Measurements from ENCODE around the gene SH3BP2. TPM values are rescaled to one million over a fixed set of nuclear protein-coding genes. Genes with fewer than 3 reads are reported as not detected.

SH3BP2 gene
- total RNA-seq, 2 experiments from 2014 or later: 45.7 to 47.4 TPM

DNA sequence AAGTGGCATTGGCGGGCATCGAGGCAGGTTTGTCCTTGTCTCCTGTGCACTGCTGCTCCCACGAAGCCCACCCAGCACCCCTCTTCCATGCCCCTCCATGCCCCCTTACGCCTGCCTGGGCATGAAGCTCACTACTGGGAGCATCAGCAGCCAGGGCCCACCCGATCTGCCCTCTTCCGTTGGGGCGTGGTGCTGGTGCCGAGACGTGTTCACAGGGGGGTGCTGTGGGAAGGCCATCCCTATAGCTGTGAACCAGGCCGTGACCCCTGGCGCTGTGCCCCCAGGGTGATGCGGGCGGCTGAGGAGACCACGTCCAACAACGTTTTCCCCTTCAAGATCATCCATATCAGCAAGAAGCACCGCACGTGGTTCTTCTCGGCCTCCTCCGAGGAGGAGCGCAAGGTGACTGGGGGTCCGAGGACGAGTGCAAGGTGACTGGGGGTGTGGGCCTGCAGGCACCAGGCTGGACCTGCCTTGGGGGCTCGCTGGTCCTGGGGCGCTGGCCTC lies 31.5 kb downstream of the SH3BP2 start:
- DNase-seq: no peak
- CTCF ChIA-PET: no interaction called here
- H3K4me1 Mint-ChIP-seq (ENCODE audit: low read depth): peaks cover 4% of the 10 kb centered on the region
- H3K36me3 Mint-ChIP-seq (ENCODE audit: low read depth): peaks cover 32% of the 10 kb centered on the region
- no peak overlapping the region for H3K27ac Mint-ChIP-seq
- H3K27me3 Mint-ChIP-seq (ENCODE audit: low read depth): no peaks in the 10 kb centered on the region
- no peaks in the 10 kb centered on the region for H3K9me3 Mint-ChIP-seq
- H3K4me3 Mint-ChIP-seq: no peak overlapping the region
- intact Hi-C loops (cut with micrococcal nuclease): no loop called here

DNA sequence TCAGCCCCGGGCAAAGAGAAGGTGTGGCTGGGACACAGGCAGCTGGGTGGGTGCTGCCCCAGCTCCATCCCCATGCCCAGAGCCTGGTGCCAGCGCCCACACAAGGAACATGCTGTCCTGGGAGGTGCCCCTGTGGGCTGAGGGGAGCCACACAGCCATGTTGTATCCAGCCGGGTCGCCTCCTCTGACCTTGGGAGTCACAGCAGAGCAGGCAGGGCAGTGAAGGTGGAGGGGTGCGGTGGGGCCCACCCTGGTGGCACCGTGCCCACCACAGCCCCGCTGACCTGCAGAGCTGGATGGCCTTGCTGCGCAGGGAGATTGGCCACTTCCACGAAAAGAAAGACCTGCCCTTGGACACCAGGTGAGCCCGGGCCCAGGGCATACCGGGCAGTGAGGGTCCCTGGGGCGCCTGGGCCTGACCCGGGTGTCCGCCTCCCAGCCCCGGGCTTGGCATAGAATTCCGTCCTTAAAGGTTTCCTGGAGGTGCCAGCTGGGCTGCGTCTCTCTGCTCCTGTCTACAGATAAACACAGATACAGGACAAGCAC lies 32.0 kb downstream of the SH3BP2 start:
- Mint-ChIP-seq H3K9me3 (no peaks in the 10 kb centered on the region), H3K4me1 (ENCODE audit: low read depth) (no peaks in the 10 kb centered on the region), H3K4me3 (no peak overlapping the region), H3K27me3 (ENCODE audit: low read depth) (no peaks in the 10 kb centered on the region), H3K27ac (no peak overlapping the region), H3K36me3 (ENCODE audit: low read depth) (peaks cover 32% of the 10 kb centered on the region)
- no peak for DNase-seq
- CTCF ChIA-PET: no interaction called here
- intact Hi-C loops (cut with micrococcal nuclease): no loop called here

DNA sequence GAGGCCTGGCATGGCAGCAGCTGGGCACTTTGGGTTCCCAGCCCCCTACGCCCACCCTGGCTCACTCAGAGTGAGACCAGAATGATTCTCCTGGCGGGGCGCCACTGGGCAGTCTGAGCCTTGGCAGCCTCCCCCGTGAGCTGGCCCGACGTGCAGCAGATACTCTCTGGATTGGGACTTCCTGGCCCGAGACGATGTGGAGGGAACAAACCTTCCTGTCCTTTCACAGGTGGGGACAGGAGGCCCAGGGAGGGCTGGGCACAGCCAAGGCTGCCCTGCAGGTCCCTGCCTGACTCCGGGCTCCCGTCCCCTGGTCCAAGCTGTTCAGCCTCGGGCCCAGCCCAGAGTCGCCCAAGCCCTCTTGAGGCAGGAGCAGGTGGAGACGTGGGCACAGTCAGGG lies 32.9 kb downstream of the SH3BP2 start:
- H3K4me3 Mint-ChIP-seq: no peak overlapping the region
- H3K27ac Mint-ChIP-seq: no peak overlapping the region
- H3K9me3 Mint-ChIP-seq: no peaks in the 10 kb centered on the region
- intact Hi-C loops (cut with micrococcal nuclease): no loop called here
- peaks cover 32% of the 10 kb centered on the region for H3K36me3 Mint-ChIP-seq (ENCODE audit: low read depth)
- DNase-seq: no peak
- H3K27me3 Mint-ChIP-seq (ENCODE audit: low read depth): no peaks in the 10 kb centered on the region
- no peaks in the 10 kb centered on the region for H3K4me1 Mint-ChIP-seq (ENCODE audit: low read depth)
- CTCF ChIA-PET: no interaction called here

DNA sequence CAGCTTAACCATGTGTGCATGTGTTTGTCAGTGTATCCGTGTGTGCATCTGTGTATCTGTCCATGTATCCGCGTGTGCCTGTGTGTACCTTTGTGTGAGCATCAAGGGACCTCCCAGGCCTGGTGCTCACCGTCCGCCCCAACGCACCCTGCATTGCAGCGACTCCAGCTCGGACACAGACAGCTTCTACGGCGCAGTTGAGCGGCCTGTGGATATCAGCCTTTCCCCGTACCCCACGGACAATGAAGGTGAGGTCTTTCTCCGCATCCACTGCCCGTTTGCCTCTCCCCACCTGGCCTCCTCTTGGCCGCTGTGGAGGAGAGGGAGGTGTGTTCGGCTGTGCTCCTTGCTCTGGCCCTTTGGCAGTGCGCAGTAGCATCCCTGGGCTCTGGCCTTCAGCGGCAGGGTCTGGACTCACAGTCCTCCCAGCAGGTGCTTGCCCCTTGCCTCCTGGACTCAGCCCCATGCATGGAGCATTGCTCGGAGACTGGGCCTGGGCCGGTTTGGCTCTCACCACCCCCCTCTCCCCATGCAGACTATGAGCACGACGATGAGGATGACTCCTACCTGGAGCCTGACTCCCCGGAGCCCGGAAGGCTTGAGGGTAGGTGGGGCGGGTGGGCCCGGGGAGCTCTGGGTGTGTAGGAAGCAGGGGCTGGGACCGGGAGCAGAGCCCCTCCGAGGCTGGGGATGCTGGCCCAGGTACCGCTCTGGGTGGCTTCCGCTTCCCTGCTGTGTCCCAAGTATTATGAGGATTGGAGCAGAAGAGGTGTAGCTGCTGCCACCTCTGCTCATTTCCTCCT lies 34.4 kb downstream of the SH3BP2 start:
- H3K9me3 Mint-ChIP-seq: no peaks in the 10 kb centered on the region
- no peak for DNase-seq
- H3K27me3 Mint-ChIP-seq (ENCODE audit: low read depth): no peaks in the 10 kb centered on the region
- no peak overlapping the region for H3K27ac Mint-ChIP-seq
- no peaks in the 10 kb centered on the region for H3K4me1 Mint-ChIP-seq (ENCODE audit: low read depth)
- intact Hi-C loops (cut with micrococcal nuclease): no loop called here
- peaks cover 35% of the 10 kb centered on the region for H3K36me3 Mint-ChIP-seq (ENCODE audit: low read depth)
- no peak overlapping the region for H3K4me3 Mint-ChIP-seq
- CTCF ChIA-PET: no interaction called here

DNA sequence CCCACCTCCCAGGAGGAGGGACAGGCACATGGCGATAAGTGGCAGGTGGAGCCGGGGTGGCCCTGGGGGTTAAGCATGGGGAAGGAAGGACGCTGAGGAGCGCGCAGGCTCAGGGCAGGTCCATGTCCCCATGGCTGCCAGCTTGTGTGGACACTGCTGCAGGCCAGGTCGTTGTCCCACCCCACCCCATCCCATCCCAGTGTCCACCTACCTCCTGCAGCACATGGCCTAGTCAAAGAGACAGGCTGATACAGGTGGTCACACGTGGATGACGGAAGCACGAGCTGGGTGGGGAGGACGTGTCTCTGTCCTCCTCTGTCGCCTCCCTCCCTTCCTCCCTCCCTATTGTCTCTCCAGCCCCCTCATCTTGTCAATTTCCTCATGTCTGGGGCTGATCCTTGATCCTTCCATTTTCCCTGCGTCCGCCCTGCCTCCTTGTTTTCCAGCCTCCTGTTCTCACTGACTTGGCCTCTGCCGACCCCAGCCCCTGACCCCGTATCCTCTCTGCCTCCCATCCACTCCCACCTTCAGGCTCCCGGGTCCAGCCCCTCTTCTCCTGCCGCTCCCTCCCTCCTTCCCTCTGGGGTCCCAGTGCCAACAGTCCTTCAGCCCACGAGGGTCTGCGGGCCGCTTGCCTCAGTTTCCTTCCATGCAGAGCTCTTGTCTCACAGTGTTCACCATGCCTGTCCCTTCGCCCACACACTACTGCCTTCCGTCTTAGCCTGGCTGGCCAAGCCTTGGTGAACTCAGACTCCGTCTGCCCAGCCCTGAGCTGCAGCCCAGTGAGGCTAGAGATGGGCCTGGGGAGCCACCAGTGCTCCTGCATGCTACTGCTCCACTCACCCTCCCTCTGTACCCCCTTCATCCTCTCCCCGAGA lies 35.2 kb downstream of the SH3BP2 start:
- no peak for DNase-seq
- Mint-ChIP-seq H3K27ac (peak overlapping the region; percentile 8), H3K4me1 (ENCODE audit: low read depth) (no peaks in the 10 kb centered on the region), H3K4me3 (no peak overlapping the region), H3K36me3 (ENCODE audit: low read depth) (peaks cover 33% of the 10 kb centered on the region), H3K27me3 (ENCODE audit: low read depth) (no peaks in the 10 kb centered on the region), H3K9me3 (no peaks in the 10 kb centered on the region)
- intact Hi-C loops (cut with micrococcal nuclease): no loop called here
- CTCF ChIA-PET: no interaction called here

DNA sequence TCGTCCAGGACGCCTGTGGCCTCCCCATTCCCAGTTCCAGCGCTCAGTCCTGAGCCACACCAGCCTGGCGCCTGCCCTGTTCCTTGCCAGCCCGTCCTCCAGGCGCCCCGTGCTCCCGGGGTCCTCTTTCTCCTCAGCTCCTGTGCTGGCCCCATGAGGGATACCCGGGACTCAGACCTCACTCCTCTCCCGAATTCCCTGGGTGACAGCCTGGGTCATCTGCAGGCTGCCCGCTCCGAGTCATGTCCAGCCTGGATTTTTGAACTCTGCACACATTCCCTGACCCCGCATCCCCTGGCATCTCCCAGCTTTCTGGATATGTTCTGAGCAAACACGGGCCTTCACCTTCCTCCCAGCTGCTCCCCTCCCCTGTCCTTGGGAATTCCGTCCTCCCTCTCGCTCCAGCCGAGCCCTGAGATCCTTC lies 35.9 kb downstream of the SH3BP2 start:
- no peak overlapping the region for H3K27ac Mint-ChIP-seq
- CTCF ChIA-PET: no interaction called here
- H3K4me1 Mint-ChIP-seq (ENCODE audit: low read depth): no peaks in the 10 kb centered on the region
- peaks cover 33% of the 10 kb centered on the region for H3K36me3 Mint-ChIP-seq (ENCODE audit: low read depth)
- no peak for DNase-seq
- no peaks in the 10 kb centered on the region for H3K27me3 Mint-ChIP-seq (ENCODE audit: low read depth)
- H3K4me3 Mint-ChIP-seq: no peak overlapping the region
- intact Hi-C loops (cut with micrococcal nuclease): no loop called here
- H3K9me3 Mint-ChIP-seq: no peaks in the 10 kb centered on the region

DNA sequence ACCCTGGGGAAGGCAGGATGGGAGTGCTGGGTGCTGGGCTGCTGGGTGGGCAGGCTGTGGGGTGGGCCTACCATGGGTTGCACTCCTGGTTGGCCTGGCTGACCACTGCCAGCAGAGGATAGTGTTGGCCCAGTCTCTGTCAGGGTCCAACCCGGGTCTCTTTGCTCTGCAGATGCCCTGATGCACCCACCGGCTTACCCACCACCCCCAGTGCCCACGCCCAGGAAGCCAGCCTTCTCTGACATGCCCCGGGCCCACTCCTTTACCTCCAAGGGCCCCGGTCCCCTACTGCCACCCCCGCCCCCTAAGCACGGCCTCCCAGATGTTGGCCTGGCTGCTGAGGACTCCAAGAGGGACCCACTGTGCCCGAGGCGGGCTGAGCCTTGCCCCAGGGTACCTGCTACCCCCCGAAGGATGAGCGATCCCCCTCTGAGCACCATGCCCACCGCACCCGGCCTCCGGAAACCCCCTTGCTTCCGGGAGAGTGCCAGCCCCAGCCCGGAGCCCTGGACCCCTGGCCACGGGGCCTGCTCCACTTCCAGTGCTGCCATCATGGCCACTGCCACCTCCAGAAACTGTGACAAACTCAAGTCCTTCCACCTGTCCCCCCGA lies 36.5 kb downstream of the SH3BP2 start:
- peaks cover 30% of the 10 kb centered on the region for H3K36me3 Mint-ChIP-seq (ENCODE audit: low read depth)
- H3K27ac Mint-ChIP-seq: no peak overlapping the region

DNA sequence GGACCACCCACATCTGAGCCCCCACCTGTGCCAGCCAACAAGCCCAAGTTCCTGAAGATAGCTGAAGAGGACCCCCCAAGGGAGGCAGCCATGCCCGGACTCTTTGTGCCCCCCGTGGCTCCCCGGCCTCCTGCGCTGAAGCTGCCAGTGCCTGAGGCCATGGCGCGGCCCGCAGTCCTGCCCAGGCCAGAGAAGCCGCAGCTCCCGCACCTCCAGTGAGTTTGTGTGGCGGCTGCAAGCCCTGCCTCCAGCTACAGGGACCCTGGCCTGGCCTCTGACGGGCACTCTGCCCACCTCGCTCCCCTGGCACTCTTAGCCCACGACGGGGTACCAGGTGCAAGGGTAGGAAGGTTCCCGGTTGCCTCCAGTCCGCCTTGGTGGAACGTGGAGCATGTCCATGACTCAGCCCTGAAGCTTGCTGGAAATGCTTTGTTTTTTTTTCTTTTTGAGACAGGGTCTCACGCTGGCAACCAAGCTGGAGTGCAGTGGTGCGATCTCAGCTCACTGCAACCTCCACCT lies 37.1 kb downstream of the SH3BP2 start:
- intact Hi-C loops (cut with micrococcal nuclease): no loop called here
- Mint-ChIP-seq H3K36me3 (ENCODE audit: low read depth) (peaks cover 26% of the 10 kb centered on the region), H3K4me3 (no peak overlapping the region), H3K9me3 (no peaks in the 10 kb centered on the region), H3K4me1 (ENCODE audit: low read depth) (peaks cover 8% of the 10 kb centered on the region), H3K27me3 (ENCODE audit: low read depth) (no peaks in the 10 kb centered on the region), H3K27ac (no peak overlapping the region)
- DNase-seq: no peak
- CTCF ChIA-PET: interaction anchor here (0.6 kb wide), 1 partner anchor 11 kb away, joined by 3 read pairs; no protein-coding TSS in a partner anchor

More for the DNA sequence above, 36.5 kb downstream of the SH3BP2 start:
- intact Hi-C loops (cut with micrococcal nuclease): no loop called here
- Mint-ChIP-seq H3K4me1 (ENCODE audit: low read depth) (peaks cover 2% of the 10 kb centered on the region), H3K4me3 (no peak overlapping the region), H3K9me3 (no peaks in the 10 kb centered on the region), H3K27me3 (ENCODE audit: low read depth) (no peaks in the 10 kb centered on the region)
- CTCF ChIA-PET: interaction anchor here (0.6 kb wide), 1 partner anchor 12 kb away, joined by 3 read pairs; no protein-coding TSS in a partner anchor
- DNase-seq: no peak

DNA sequence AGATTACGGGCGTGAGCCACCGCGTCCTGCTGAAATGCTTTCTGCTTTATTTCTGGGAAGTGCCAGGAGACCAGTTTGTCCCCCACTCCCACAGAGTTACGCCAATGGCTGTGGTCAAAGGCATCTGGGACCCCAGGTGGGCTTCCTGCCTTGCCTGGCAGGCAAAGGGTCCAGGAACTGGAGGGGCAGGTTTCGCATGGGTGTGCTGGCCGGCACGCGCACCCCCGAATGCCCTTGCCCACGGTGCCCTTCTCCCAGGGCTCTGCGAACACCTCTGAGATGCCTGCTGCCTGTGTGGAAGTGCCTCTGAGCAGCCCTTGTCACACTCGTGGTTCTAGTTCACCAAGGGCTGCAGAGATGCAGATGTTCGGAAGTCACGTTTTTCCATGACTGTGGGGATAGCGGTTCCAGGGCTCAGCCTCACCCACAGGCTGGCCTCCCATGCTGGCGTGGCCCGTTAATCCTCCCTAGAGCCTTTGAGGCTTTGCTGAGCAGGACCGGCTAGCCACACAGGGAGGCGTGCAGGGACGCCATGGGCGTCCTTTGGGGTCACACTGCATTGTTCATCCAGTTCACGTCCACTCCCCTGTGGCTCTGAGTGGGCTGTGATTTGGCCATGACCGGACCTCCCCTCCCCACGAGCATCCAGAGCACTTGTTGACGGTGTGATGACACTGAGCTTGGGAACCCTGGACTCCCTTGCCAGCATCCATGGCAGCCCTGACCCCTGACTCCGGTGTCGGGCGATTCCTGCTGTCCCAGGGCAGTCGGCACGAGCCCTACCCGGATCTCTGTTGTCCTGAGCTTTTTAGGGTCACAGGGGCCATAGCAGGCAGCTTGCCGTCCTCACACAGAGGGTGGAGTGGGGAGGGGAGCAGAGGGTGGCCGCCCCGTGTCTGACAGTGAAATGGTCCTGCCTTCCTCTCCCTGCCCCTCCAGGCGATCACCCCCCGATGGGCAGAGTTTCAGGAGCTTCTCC lies 38.0 kb downstream of the SH3BP2 start:
- H3K27me3 Mint-ChIP-seq (ENCODE audit: low read depth): no peaks in the 10 kb centered on the region
- H3K36me3 Mint-ChIP-seq (ENCODE audit: low read depth): peaks cover 20% of the 10 kb centered on the region
- no peak overlapping the region for H3K27ac Mint-ChIP-seq
- DNase-seq: no peak
- H3K9me3 Mint-ChIP-seq: no peaks in the 10 kb centered on the region
- CTCF ChIA-PET: interaction anchor here (0.7 kb wide), 1 partner anchor 66 kb away, joined by 3 read pairs; no protein-coding TSS in a partner anchor
- H3K4me3 Mint-ChIP-seq: no peak overlapping the region
- intact Hi-C loops (cut with micrococcal nuclease): no loop called here
- peaks cover 16% of the 10 kb centered on the region for H3K4me1 Mint-ChIP-seq (ENCODE audit: low read depth)

DNA sequence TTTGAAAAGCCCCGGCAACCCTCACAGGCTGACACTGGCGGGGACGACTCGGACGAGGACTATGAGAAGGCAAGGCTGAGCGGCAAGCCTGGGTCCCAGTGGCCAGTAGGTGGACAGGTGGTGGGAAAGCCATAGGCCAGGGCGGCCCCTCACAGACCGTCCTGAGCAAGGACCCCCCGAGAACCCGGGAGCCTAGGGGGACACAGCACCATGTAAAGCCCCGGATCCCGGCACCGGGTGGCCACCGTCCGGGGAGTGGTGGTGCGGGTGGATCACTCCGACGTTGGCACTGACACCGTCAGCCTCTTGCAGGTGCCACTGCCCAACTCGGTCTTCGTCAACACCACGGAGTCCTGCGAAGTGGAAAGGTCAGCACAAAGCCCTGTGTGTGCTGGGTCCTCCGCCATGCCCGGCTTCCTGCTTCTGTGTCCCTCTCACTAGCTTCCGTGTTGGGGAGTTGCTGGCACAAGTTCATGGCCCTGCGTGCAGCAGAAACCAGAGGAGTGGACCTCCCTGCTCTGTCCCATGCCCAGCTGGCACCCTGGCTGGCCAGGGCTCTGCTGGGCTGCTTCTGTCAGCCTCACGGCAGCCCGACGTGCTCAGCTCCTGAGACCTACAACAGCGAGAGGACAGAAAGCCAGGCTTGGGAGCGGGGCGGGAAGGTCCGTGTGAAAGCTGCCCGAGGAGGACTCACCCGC lies 38.9 kb downstream of the SH3BP2 start:
- Mint-ChIP-seq H3K36me3 (ENCODE audit: low read depth) (peaks cover 17% of the 10 kb centered on the region), H3K27ac (no peak overlapping the region), H3K4me1 (ENCODE audit: low read depth) (peaks cover 22% of the 10 kb centered on the region), H3K27me3 (ENCODE audit: low read depth) (no peaks in the 10 kb centered on the region), H3K4me3 (no peak overlapping the region), H3K9me3 (no peaks in the 10 kb centered on the region)
- intact Hi-C loops (cut with micrococcal nuclease): no loop called here
- no peak for DNase-seq
- CTCF ChIA-PET: no interaction called here

All from activated naive CD4-positive, alpha-beta T cell treated with anti-CD3 and anti-CD28 coated beads for 36 hours (primary cell).